GM13976 (cell line): ENCODE results near the gene EZH2.

Source experiments
- DNase-seq: peaks from one replicate; pipeline ENCODE4 v3.0.0; 2012; ENCODE audit warnings: low spot score
- CTCF ChIP-seq: IDR thresholded peaks from 2 replicates; pipeline ENCODE4 v1.5.1; 2012; ENCODE audit warnings: borderline replicate concordance, mild to moderate bottlenecking; ENCODE audit not compliant: insufficient read depth; ENCODE audit errors: extremely low read depth, missing control alignments, control extremely low read depth
- in situ Hi-C: fragments of 300-500 bp; cut with MboI; formaldehyde crosslinking; loops from one replicate; pipeline ENCODE4 v1.12.0; 2022; ENCODE audit warnings: low sequenced_read_pairs, mixed read lengths, inconsistent platforms; ENCODE audit not compliant: unreplicated experiment

The EZH2 gene

GRCh38 chr7:148866362-148866761, 17.7 kb downstream of the EZH2 start:
- no peak for TF ChIP-seq CTCF
- no peak for DNase-seq
- in situ Hi-C loops = no loop called here

- no peak for DNase-seq
- TF ChIP-seq CTCF = no peak
- in situ Hi-C loops = no loop called here
These were observed 18.8 kb downstream of the EZH2 start for GRCh38 chr7:148865283-148865682.

- no peak for TF ChIP-seq CTCF
- in situ Hi-C loops = no loop called here
- no peak for DNase-seq
These were observed 20.8 kb downstream of the EZH2 start for GRCh38 chr7:148863324-148863723.

GRCh38 chr7:148862481-148862880, 21.6 kb downstream of the EZH2 start:
- no peak for TF ChIP-seq CTCF
- no peak for DNase-seq
- in situ Hi-C loops = no loop called here

- TF ChIP-seq CTCF = no peak
- in situ Hi-C loops = no loop called here
- no peak for DNase-seq
These were observed 25.6 kb downstream of the EZH2 start for GRCh38 chr7:148858489-148858888.

GRCh38 chr7:148856891-148857290, 27.2 kb downstream of the EZH2 start:
- in situ Hi-C loops = no loop called here
- TF ChIP-seq CTCF = no peak
- peak; percentile 42 for DNase-seq

- no peak for DNase-seq
- in situ Hi-C loops = no loop called here
These were observed 27.6 kb downstream of the EZH2 start for GRCh38 chr7:148856578-148856881.

More at GRCh38 chr7:148856578-148856881, 27.6 kb downstream of the EZH2 start:
- no peak for TF ChIP-seq CTCF
